Measurements from ENCODE around the gene WDPCP.

The WDPCP gene

DNA sequence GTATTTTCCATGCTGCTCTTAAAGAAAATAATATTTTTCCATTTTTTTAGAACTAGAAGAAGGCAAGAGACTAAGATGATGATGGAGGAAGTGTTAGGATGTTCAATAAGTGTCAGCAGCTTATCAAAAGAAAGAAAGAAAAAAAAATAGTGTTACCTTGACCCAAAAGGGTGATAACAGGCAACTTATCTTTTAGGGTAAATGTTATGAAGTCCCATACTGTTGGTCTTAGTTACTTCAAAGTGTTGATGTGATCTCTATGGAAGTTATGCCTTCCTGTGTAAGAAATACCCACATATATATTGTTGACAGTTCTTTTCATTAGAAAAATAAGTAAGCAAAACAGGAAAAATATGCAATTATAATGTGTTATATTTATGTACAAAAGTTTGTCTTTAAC, 394.1 kb downstream of the WDPCP start:
- TF ChIP-seq, protein P1, sequence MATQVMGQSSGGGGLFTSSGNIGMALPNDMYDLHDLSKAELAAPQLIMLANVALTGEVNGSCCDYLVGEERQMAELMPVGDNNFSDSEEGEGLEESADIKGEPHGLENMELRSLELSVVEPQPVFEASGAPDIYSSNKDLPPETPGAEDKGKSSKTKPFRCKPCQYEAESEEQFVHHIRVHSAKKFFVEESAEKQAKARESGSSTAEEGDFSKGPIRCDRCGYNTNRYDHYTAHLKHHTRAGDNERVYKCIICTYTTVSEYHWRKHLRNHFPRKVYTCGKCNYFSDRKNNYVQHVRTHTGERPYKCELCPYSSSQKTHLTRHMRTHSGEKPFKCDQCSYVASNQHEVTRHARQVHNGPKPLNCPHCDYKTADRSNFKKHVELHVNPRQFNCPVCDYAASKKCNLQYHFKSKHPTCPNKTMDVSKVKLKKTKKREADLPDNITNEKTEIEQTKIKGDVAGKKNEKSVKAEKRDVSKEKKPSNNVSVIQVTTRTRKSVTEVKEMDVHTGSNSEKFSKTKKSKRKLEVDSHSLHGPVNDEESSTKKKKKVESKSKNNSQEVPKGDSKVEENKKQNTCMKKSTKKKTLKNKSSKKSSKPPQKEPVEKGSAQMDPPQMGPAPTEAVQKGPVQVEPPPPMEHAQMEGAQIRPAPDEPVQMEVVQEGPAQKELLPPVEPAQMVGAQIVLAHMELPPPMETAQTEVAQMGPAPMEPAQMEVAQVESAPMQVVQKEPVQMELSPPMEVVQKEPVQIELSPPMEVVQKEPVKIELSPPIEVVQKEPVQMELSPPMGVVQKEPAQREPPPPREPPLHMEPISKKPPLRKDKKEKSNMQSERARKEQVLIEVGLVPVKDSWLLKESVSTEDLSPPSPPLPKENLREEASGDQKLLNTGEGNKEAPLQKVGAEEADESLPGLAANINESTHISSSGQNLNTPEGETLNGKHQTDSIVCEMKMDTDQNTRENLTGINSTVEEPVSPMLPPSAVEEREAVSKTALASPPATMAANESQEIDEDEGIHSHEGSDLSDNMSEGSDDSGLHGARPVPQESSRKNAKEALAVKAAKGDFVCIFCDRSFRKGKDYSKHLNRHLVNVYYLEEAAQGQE (IDR thresholded peaks at IDR 0.05; ENCODE audit: low read depth): no peak
- TF ChIP-seq FOXM1 (IDR thresholded peaks at IDR 0.05; ENCODE audit: borderline replicate concordance, low read depth): no peak
- TF ChIP-seq, protein P2, sequence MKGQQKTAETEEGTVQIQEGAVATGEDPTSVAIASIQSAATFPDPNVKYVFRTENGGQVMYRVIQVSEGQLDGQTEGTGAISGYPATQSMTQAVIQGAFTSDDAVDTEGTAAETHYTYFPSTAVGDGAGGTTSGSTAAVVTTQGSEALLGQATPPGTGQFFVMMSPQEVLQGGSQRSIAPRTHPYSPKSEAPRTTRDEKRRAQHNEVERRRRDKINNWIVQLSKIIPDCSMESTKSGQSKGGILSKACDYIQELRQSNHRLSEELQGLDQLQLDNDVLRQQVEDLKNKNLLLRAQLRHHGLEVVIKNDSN (IDR thresholded peaks at IDR 0.05): no peak
- TF ChIP-seq CEBPB (IDR thresholded peaks at IDR 0.05): no peak
- no peak for TF ChIP-seq NFIC (IDR thresholded peaks at IDR 0.05)
- TF ChIP-seq EP300 (IDR thresholded peaks at IDR 0.05; ENCODE audit: borderline replicate concordance): no peak
- TF ChIP-seq TCF12 (IDR thresholded peaks at IDR 0.05; ENCODE audit: low read depth): no peak

- TF ChIP-seq TCF12 (IDR thresholded peaks at IDR 0.05; ENCODE audit: low read depth) (no peak), TAF1 (IDR thresholded peaks at IDR 0.05; ENCODE audit: low read depth) (no peak), CEBPB (IDR thresholded peaks at IDR 0.05) (no peak), FOXM1 (IDR thresholded peaks at IDR 0.05; ENCODE audit: borderline replicate concordance, low read depth) (no peak), TEAD4 (IDR thresholded peaks at IDR 0.05) (no peak), ZBTB7A (IDR thresholded peaks at IDR 0.05; ENCODE audit: low read depth) (no peak), CREB1 (IDR thresholded peaks at IDR 0.05; ENCODE audit: low read depth) (no peak), EGR1 (IDR thresholded peaks at IDR 0.05) (no peak), RAD21 (IDR thresholded peaks at IDR 0.05; ENCODE audit: low read depth) (no peak), NFIC (IDR thresholded peaks at IDR 0.05) (no peak)
- TF ChIP-seq, protein P2 (IDR thresholded peaks at IDR 0.05): no peak
- TF ChIP-seq, protein P1 (IDR thresholded peaks at IDR 0.05; ENCODE audit: low read depth): no peak
- TF ChIP-seq, protein P3, sequence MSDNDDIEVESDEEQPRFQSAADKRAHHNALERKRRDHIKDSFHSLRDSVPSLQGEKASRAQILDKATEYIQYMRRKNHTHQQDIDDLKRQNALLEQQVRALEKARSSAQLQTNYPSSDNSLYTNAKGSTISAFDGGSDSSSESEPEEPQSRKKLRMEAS (IDR thresholded peaks at IDR 0.05): no peak
Observed at GRCh38 chr2:63192889-63193774, 395.1 kb downstream of the WDPCP start.

DNA sequence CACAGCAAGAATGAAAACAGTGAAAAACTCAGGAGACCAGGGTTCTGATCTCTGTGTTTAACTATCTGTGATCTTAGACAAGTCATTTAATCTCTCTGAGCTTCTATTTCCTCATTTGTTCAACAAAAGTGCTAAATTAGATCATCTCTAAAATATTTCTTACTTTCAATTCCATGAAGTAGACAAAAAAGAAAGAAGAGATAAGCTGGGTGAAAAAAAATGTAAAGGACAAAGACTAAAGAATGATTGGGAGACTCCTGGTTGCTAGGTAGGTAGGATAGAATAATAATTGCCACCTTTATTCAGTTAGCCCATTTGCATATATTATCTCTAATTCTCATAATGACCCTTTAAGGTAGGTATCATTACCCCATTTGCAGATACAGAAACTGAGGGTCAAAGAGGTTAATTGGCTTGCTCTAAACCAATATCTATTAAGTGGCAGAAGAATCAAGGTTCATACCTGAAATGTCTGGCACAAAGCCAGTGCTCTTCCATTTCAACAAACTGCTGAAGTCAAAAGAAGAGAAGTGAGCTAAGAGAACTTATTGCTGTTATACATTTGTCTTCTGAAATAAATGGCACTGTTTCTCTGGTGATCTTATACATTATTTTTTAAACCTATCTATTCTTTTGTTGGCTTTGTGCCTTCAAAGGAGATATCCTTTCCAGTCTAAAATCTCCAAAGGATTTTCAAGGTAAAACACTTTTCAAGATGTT, 395.9 kb downstream of the WDPCP start:
- TF ChIP-seq NFIC (IDR thresholded peaks at IDR 0.05): peak; percentile 46; the same call in 1 of the 2 replicates
- TF ChIP-seq, protein P3 (IDR thresholded peaks at IDR 0.05): no peak

DNA sequence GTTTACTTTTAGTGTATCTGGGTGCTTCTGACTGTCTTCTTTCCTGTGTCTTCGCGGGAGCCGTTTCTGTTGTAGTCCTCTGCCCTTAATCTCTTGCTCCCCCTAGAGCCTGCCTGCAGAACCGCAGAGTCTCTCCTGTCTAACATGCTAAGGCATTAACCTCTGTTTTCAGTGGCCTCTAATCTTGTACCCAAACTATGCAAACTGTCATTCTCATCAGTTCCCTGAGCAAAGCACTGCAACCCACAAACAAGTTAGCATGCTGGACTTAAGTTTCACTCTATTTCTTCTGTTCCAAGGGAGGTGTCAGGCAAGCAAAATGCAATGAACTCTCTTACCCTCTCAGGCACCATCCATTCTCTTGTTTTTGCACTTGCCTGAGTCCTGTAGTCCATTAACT, 399.3 kb downstream of the WDPCP start:
- TF ChIP-seq NFIC (IDR thresholded peaks at IDR 0.05) (no peak), RAD21 (IDR thresholded peaks at IDR 0.05; ENCODE audit: low read depth) (peak; percentile 72)

GRCh38 chr2:63186331-63186730, 401.9 kb downstream of the WDPCP start:
- TF ChIP-seq FOXM1 (IDR thresholded peaks at IDR 0.05; ENCODE audit: borderline replicate concordance, low read depth): no peak
- TF ChIP-seq RAD21 (IDR thresholded peaks at IDR 0.05; ENCODE audit: low read depth): no peak
- no peak for TF ChIP-seq ZBTB7A (IDR thresholded peaks at IDR 0.05; ENCODE audit: low read depth)
- no peak for TF ChIP-seq EGR1 (IDR thresholded peaks at IDR 0.05)
- TF ChIP-seq, protein P3 (IDR thresholded peaks at IDR 0.05): no peak
- TF ChIP-seq CEBPB (IDR thresholded peaks at IDR 0.05): no peak

DNA sequence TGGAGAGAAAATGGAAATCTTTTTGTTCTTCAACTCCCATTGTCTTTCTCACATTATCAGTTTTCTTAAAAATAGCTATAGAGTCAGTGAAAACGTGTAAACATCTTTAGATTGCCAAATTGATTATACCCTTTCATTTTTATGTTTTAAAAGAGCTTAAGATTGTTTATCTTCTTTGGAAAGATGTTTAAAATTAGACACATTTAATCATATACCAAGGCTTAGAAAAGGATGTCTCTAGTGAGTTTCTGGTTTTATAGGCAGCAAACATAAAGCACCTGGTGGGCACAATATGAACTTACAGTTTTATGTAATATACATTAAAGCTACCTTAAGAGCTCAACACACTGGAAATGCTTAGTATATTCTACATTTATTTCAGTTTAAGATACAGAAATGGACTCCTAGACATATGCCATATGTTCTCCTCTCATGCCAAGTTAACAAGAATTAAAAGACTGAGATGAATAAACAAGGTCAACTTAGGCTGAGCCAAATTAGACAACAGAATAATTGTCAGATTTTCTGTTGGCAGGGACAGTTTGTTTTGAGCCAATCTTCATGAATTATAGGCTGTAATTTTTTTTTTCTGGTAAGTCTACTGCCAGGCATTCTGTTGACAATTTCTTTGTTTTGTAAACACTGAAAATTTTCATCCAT, 425.0 kb downstream of the WDPCP start:
- TF ChIP-seq TEAD4 (IDR thresholded peaks at IDR 0.05) (no peak), EP300 (IDR thresholded peaks at IDR 0.05; ENCODE audit: borderline replicate concordance) (no peak)
- TF ChIP-seq, protein P3 (IDR thresholded peaks at IDR 0.05): no peak

All from Ishikawa (cell line).